Rectal smooth muscle tissue (tissue), 1 donor: ENCODE data around the gene ARGLU1.

Experiments used
- H3K27ac ChIP-seq: one replicate; pipeline ENCODE4 v1.7.0; 2013; ENCODE audit warnings: low read depth, low read length, inconsistent platforms
- H3K27me3 ChIP-seq: one replicate; pipeline ENCODE4 v1.7.0; 2013; ENCODE audit warnings: low read length; ENCODE audit not compliant: control insufficient read depth, insufficient read depth
- H3K36me3 ChIP-seq: one replicate; pipeline ENCODE4 v1.7.0; 2013; ENCODE audit warnings: low read length; ENCODE audit not compliant: control insufficient read depth, insufficient read depth
- H3K4me1 ChIP-seq: one replicate; pipeline ENCODE4 v1.7.0; 2013; ENCODE audit warnings: low read length; ENCODE audit not compliant: control insufficient read depth, insufficient read depth
- H3K4me3 ChIP-seq: one replicate; pipeline ENCODE4 v1.7.0; 2013; ENCODE audit warnings: low read length
- H3K9ac ChIP-seq: one replicate; pipeline ENCODE4 v1.7.0; 2013; ENCODE audit warnings: low read length

The ARGLU1 gene

GRCh38 chr13:106597749-106598395, 29.9 kb upstream of the ARGLU1 start:
- Histone ChIP-seq H3K4me1 (no peaks in the 10 kb centered on the region), H3K36me3 (no peaks in the 10 kb centered on the region), H3K4me3 (no peak overlapping the region), H3K27ac (no peak overlapping the region), H3K27me3 (no peaks in the 10 kb centered on the region), H3K9ac (no peak overlapping the region)

DNA sequence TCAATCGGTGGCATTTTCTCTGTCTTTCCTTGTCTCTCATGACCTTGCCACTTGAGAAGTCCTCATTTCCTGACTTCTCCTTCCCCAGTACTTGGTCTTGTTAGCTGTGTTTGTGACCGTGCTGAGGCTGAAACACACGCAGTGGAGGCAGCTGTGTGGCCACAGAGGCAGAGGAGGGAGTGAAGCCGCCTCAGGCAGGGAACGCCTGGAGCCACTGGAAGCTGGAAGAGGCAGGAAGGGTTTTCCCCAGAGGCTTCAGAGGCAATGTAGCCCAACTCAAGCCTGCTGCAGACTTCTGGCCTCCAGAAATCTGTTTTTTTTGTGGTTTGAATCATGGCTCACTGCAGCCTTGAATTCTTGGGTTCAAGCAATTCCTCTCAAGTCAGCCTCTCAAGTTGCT, 29.2 kb upstream of the ARGLU1 start:
- no peaks in the 10 kb centered on the region for H3K36me3 ChIP-seq
- H3K27me3 ChIP-seq: no peaks in the 10 kb centered on the region
- no peak overlapping the region for H3K27ac ChIP-seq

GRCh38 chr13:106596275-106596937, 28.5 kb upstream of the ARGLU1 start:
- Histone ChIP-seq H3K4me1 (no peaks in the 10 kb centered on the region), H3K36me3 (no peaks in the 10 kb centered on the region), H3K4me3 (no peak overlapping the region), H3K27ac (no peak overlapping the region), H3K27me3 (no peaks in the 10 kb centered on the region), H3K9ac (no peak overlapping the region)

More for the DNA sequence above, 29.2 kb upstream of the ARGLU1 start:
- H3K4me3 ChIP-seq: no peak overlapping the region
- no peak overlapping the region for H3K9ac ChIP-seq
- H3K4me1 ChIP-seq: no peaks in the 10 kb centered on the region

GRCh38 chr13:106595625-106596024, 27.7 kb upstream of the ARGLU1 start:
- no peak overlapping the region for H3K9ac ChIP-seq
- no peak overlapping the region for H3K27ac ChIP-seq
- no peaks in the 10 kb centered on the region for H3K27me3 ChIP-seq
- no peaks in the 10 kb centered on the region for H3K4me1 ChIP-seq
- no peak overlapping the region for H3K4me3 ChIP-seq
- no peaks in the 10 kb centered on the region for H3K36me3 ChIP-seq

DNA sequence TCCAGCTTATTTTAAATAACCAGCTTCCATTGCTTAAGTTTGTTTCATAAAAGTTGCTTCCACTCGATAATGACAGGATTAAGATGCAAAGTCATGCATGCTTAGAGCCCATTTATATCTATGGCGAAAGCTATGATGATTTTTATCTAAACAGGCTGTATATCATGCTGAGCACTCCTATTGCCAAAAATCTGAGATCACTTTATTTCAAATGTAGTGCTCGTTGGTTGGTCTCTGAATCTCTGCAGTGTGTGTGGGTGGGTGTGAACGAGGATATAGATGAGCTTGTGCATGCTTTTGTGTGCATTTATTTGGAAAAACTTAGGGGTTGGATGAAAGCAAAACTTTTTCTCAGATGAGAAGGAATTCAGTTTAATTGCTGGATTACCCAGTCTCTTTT, 27.0 kb upstream of the ARGLU1 start:
- Histone ChIP-seq H3K27ac (no peak overlapping the region), H3K27me3 (no peaks in the 10 kb centered on the region), H3K36me3 (no peaks in the 10 kb centered on the region), H3K4me1 (no peaks in the 10 kb centered on the region), H3K9ac (no peak overlapping the region), H3K4me3 (no peak overlapping the region)

DNA sequence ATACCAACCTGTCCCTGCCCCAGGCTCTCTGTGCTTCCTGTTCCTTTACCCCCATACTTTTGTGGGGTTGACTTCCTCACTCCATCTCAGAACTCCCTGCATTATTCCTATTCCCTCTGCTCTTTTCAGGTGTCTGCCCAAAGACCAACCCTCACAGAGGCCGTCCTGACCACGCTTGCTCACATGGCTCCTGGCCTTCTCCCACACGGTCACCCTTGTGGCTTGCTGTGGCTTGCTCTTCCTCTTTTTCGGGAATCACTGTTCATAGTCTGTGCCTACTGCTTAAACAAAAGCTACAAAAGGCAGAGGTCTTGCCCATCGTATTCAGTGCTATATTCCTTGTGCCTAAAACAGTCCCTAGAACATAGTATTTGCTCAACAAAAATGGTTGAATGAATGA, 25.2 kb upstream of the ARGLU1 start:
- Histone ChIP-seq H3K36me3 (no peaks in the 10 kb centered on the region), H3K9ac (no peak overlapping the region), H3K4me1 (no peaks in the 10 kb centered on the region), H3K4me3 (no peak overlapping the region), H3K27me3 (no peaks in the 10 kb centered on the region), H3K27ac (no peak overlapping the region)

DNA sequence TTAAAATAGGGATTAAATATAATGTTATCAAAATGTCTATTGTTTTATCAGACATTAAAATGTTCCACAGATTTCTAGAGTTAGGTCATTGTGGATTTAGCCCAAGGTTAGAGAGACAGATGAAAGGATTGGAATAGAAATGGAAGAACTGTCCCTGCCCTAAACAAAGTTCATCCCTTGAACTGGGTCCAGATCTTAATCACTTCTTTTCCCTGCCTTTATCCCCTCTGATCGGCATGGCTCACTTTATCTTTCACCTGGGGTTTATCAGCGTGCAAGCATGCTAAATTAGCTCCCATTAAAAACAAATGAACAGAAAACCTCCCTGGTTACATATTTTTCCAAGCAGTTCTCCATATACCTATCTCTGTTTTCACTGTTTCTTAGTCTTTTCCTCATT, 23.4 kb upstream of the ARGLU1 start:
- H3K4me3 ChIP-seq: no peak overlapping the region
- H3K36me3 ChIP-seq: no peaks in the 10 kb centered on the region
- H3K4me1 ChIP-seq: no peaks in the 10 kb centered on the region
- H3K27me3 ChIP-seq: no peaks in the 10 kb centered on the region
- H3K9ac ChIP-seq: no peak overlapping the region
- no peak overlapping the region for H3K27ac ChIP-seq

- Histone ChIP-seq H3K4me1 (no peaks in the 10 kb centered on the region), H3K36me3 (no peaks in the 10 kb centered on the region), H3K4me3 (no peak overlapping the region), H3K27me3 (no peaks in the 10 kb centered on the region), H3K27ac (no peak overlapping the region), H3K9ac (no peak overlapping the region)
These were observed 21.8 kb upstream of the ARGLU1 start for GRCh38 chr13:106589716-106590115.

DNA sequence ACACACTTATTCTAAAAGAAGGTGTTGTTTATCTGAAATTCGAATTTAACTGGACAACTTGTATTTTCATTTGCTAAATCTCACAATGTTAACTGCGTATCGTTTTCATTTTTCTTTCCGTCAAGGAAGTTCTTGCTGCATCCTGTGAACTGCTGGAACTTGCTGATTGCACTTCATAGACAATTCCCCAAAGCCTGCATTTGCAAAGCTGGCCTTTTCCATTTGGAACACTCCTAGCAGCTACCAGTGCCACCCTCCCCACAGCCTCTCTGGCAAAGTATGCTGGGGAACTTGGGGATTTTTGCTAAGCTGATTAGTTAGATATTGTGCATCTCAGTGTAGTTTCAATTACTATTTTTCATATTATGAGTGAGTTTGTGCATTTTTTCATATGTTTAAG, 20.4 kb upstream of the ARGLU1 start:
- H3K27ac ChIP-seq: no peak overlapping the region
- H3K36me3 ChIP-seq: no peaks in the 10 kb centered on the region
- H3K9ac ChIP-seq: no peak overlapping the region
- no peak overlapping the region for H3K4me3 ChIP-seq
- no peaks in the 10 kb centered on the region for H3K27me3 ChIP-seq
- H3K4me1 ChIP-seq: no peaks in the 10 kb centered on the region

DNA sequence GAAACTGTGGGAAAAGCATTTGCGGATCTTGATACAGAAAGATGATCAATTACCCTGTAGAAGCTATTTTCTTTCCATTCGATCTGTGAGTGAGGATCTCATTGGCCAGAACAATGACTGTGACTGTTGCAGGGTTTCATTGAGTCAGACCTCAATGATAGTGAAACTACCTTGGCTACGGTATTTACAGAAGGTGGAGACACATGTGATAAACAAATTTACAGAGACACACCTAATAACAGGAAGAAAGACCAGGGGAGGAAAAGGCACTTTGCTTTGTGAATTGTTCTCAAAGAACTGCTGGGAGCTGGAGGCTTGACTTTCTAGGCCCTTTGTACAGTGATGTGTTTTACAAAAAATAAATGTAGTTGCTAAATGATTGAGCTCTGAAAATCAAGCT, 19.9 kb upstream of the ARGLU1 start:
- Histone ChIP-seq H3K4me1 (no peaks in the 10 kb centered on the region), H3K9ac (no peak overlapping the region), H3K27me3 (no peaks in the 10 kb centered on the region), H3K27ac (no peak overlapping the region), H3K4me3 (no peak overlapping the region), H3K36me3 (no peaks in the 10 kb centered on the region)

DNA sequence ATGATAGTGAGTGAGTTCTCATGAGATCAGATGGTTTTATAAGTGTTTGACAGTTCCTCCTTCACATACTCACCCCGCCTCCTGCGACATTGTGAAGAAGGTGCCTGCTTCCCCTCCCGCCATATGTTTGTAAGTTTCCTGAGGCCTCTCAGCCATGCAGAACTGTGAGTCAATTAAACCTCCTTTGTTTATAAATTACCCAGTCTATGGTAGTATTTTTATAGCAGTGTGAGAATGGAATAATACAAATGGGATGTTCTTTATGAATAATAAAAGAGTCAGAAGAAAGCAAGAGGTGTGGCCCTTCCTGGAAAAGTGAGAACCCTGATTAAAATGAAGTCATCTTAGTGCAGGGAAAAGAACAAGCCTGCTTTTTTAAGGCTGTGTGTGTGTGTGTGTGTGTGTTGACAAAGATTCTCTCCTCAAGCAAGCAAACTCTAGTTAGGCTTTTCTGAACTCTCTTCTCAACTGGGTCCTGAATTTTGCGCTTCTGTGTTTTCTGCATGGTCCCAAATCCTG, 18.8 kb upstream of the ARGLU1 start:
- H3K9ac ChIP-seq: no peak overlapping the region
- no peak overlapping the region for H3K27ac ChIP-seq
- H3K36me3 ChIP-seq: no peaks in the 10 kb centered on the region

DNA sequence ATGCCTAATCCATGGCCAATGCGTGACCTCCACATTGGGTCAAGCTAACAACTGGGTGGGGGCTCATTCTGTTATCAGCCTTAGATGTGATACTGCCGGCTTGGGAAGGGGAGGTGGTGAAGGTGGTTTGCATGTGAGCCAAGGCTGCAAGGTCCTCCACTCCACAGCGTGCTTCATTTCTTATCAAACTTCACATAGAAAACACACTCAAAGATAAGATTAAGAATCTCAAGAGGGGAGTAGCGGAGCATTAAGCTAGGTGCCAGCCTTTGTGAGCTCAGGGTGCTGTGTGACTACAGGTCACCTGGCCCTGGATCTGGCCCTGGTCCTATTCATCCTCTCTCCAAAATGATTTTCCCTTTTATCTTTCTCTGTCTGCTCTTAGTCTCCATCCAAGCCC, 13.3 kb upstream of the ARGLU1 start:
- no peak overlapping the region for H3K27ac ChIP-seq
- no peak overlapping the region for H3K4me3 ChIP-seq
- H3K4me1 ChIP-seq: no peaks in the 10 kb centered on the region
- H3K36me3 ChIP-seq: no peaks in the 10 kb centered on the region
- no peak overlapping the region for H3K9ac ChIP-seq
- H3K27me3 ChIP-seq: no peaks in the 10 kb centered on the region

More for the DNA sequence above, 18.8 kb upstream of the ARGLU1 start:
- H3K27me3 ChIP-seq: no peaks in the 10 kb centered on the region
- H3K4me3 ChIP-seq: no peak overlapping the region
- H3K4me1 ChIP-seq: no peaks in the 10 kb centered on the region

- Histone ChIP-seq H3K9ac (no peak overlapping the region), H3K27ac (no peak overlapping the region), H3K4me1 (no peaks in the 10 kb centered on the region), H3K27me3 (no peaks in the 10 kb centered on the region), H3K36me3 (no peaks in the 10 kb centered on the region), H3K4me3 (no peak overlapping the region)
These were observed 8.0 kb upstream of the ARGLU1 start for GRCh38 chr13:106575896-106576295.
